ENCODE measurements around the gene ATG4C. TPM values are rescaled to one million over a fixed set of nuclear protein-coding genes. Genes with fewer than 3 reads are reported as not detected.
"Not testable (repeated sequence)": the region's sequence is repeated elsewhere in the genome, so short reads cannot be mapped to it uniquely, and the experiment has no call there.

The ATG4C gene
- total and polyA plus RNA-seq, 2 of the 13 experiments (the other 11 are each of a cell fraction or from before 2014, with no cell fraction given), result 4.0 to 11.2 TPM

- TF ChIP-seq TEF (CRISPR knock-in tag; IDR thresholded peaks at IDR 0.05) (no peak), ZNF709 (CRISPR knock-in tag; IDR thresholded peaks at IDR 0.05) (no peak), MAFK (conservative IDR thresholded peaks at IDR 0.05 in 1 of 2, IDR thresholded peaks at IDR 0.05 in 1 of 2; ENCODE audit: low read length in 2 of 2) (no peak), GFI1 (CRISPR knock-in tag; IDR thresholded peaks at IDR 0.05; ENCODE audit: borderline replicate concordance) (no peak), PLSCR1 (CRISPR knock-in tag; IDR thresholded peaks at IDR 0.05; ENCODE audit: borderline replicate concordance) (no peak), ZNF597 (CRISPR knock-in tag; IDR thresholded peaks at IDR 0.05) (no peak), MXD4 (CRISPR knock-in tag; IDR thresholded peaks at IDR 0.05) (no peak)
- Histone ChIP-seq H3K27ac (ENCODE audit: extremely low read length, insufficient read depth, low read length) (no peak overlapping the region), H3K36me3 (replicated peaks in 1 of 2; ENCODE audit: control insufficient read depth in 1 of 2, insufficient read depth in 2 of 2, low read length in 2 of 2) (no peaks in the 10 kb centered on the region), H3K27me3 (ENCODE audit: control insufficient read depth in 1 of 2, insufficient read depth in 2 of 2, low read length in 2 of 2) (no peaks in the 10 kb centered on the region; a peak in 1 of 5 replicates), H3K79me2 (ENCODE audit: insufficient read depth, low read length) (peaks cover 23% of the 10 kb centered on the region), H3K9me3 (ENCODE audit: low read length) (no peaks in the 10 kb centered on the region), H3K9ac (ENCODE audit: insufficient read depth, low read depth, low read length) (0 out of 2 replicates have a peak overlapping the region, but pooled peaks have one; percentile 4), H4K20me1 (ENCODE audit: insufficient read depth, low read length) (no peaks in the 10 kb centered on the region), H3K4me3 (replicated peaks in 1 of 3; ENCODE audit: insufficient read depth in 1 of 3, low read depth in 2 of 3, low read length in 3 of 3) (no peak overlapping the region), H3K4me1 (ENCODE audit: insufficient read depth, low read length) (peaks cover 48% of the 10 kb centered on the region), H3K4me2 (ENCODE audit: low read depth, low read length) (no peak overlapping the region), H2AFZ (ENCODE audit: low read length) (no peak overlapping the region)
- no peak for FAIRE-seq
- no TSS peak for BruUV-seq (replicated peaks)
- no peak for DNase-seq (ENCODE audit: low spot score)
- in situ Hi-C loops (cut with HindIII; ENCODE audit: extremely low pct_ligation_motif_present, low pct_unique_long_range_greater_than_20kb) (no loop called here), intact Hi-C loops (cut with micrococcal nuclease; ENCODE audit: unreplicated experiment) (no loop called here)
- ChIA-PET CTCF (ENCODE audit: low intra/inter-chr PET ratio, low total read pairs) (no interaction called here), POLR2A (no interaction called here)
- ATAC-seq, result no peak
- WGBS (ENCODE audit: low lambda C conversion rate), result 90% methylated on average over 3 of the region's 3 CpGs
These were observed 1.9 kb upstream of the ATG4C start for GRCh38 chr1:62781841-62782543.

- Histone ChIP-seq H3K4me2 (ENCODE audit: low read depth, low read length) (peak overlapping the region; percentile 56), H3K9ac (ENCODE audit: insufficient read depth, low read depth, low read length) (0 out of 2 replicates have a peak overlapping the region, but pooled peaks have one; percentile 4), H3K4me1 (ENCODE audit: insufficient read depth, low read length) (peaks cover 51% of the 10 kb centered on the region), H3K79me2 (ENCODE audit: insufficient read depth, low read length) (peaks cover 29% of the 10 kb centered on the region)
- DNase-seq (ENCODE audit: low spot score); intact Hi-C loops (cut with micrococcal nuclease; ENCODE audit: unreplicated experiment); H4K20me1 ChIP-seq (ENCODE audit: insufficient read depth, low read length); FAIRE-seq; H3K36me3 ChIP-seq (replicated peaks in 1 of 2; ENCODE audit: control insufficient read depth in 1 of 2, insufficient read depth in 2 of 2, low read length in 2 of 2); POLR2A ChIA-PET; H3K27ac ChIP-seq (ENCODE audit: extremely low read length, insufficient read depth, low read length); BruUV-seq (replicated peaks); in situ Hi-C loops (cut with HindIII; ENCODE audit: extremely low pct_ligation_motif_present, low pct_unique_long_range_greater_than_20kb); ATAC-seq; H3K4me3 ChIP-seq (replicated peaks in 1 of 3; ENCODE audit: insufficient read depth in 1 of 3, low read depth in 2 of 3, low read length in 3 of 3); H3K9me3 ChIP-seq (ENCODE audit: low read length); H3K27me3 ChIP-seq (ENCODE audit: control insufficient read depth in 1 of 2, insufficient read depth in 2 of 2, low read length in 2 of 2); H2AFZ ChIP-seq (ENCODE audit: low read length); CTCF ChIA-PET (ENCODE audit: low intra/inter-chr PET ratio, low total read pairs): not testable (repeated sequence)
- WGBS (ENCODE audit: low lambda C conversion rate), result 97% methylated on average over 23 of the region's 23 CpGs
These were observed 1.3 kb upstream of the ATG4C start for GRCh38 chr1:62782544-62783212.
